Fibroblast of lung (primary cell): ENCODE results near the gene HENMT1.

Source experiments
- CTCF ChIP-seq, 2 donors: IDR thresholded peaks in 1 of 2; conservative IDR thresholded peaks in 1 of 2; 1 replicate in 1 of 2; 2 replicates in 1 of 2; pipeline ENCODE4 v1.5.1; 2011 to 2012; ENCODE audit warnings: low read length in 2 of 2, control low read depth in 1 of 2, inconsistent platforms in 1 of 2, low read depth in 1 of 2, mild to moderate bottlenecking in 1 of 2
- EZH2 ChIP-seq: IDR thresholded peaks from 2 replicates; pipeline ENCODE4 v1.5.1; 2012; ENCODE audit warnings: low read length, control low read depth, mild to moderate bottlenecking; ENCODE audit errors: missing control alignments

GRCh38 chr1:108628665-108629064 lies 32.2 kb downstream of the HENMT1 start:
- TF ChIP-seq CTCF (conservative IDR thresholded peaks at IDR 0.05 in 1 of 2, IDR thresholded peaks at IDR 0.05 in 1 of 2; ENCODE audit: low read depth in 1 of 2, low read length in 2 of 2): no peak
- TF ChIP-seq EZH2: no peak
